Fibroblast of gingiva (primary cell): ENCODE results near the gene CFAP45.

Experiments used
- DNase-seq: peaks from one replicate; pipeline ENCODE4 v3.0.0-alpha.2; 2011; ENCODE audit warnings: low read depth

Gene CFAP45

GRCh38 chr1:159877695-159878444, 22.1 kb downstream of the CFAP45 start:
- DNase-seq, result no peak

- DNase-seq, result no peak
Observed at GRCh38 chr1:159873530-159874143, 26.3 kb downstream of the CFAP45 start.

GRCh38 chr1:159872891-159873290, 27.1 kb downstream of the CFAP45 start:
- DNase-seq, result no peak

DNA sequence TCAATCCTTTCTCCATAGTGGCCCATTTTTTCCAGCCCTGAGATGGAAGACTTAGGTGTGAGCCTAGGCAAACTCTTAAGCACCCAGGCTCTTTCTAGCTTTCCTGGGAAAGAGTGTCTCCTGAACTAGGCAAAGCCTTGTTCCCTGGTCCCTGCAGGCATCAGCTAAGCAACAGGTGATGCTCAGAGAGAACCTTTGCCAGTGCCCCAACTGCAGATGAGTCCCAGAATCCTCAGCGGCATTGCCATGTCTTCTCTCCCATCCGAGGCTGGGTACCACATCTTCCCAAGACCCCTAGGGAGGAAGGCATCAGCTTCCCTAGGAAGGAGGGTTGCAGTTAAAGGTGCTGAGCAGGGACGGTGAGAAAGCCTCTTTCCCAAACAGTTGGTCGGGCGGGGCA, 29.3 kb downstream of the CFAP45 start:
- DNase-seq, result no peak

- no peak for DNase-seq
Observed at GRCh38 chr1:159869607-159870006, 30.4 kb downstream of the CFAP45 start.

- DNase-seq, result peak; percentile 12
Observed at GRCh38 chr1:159869173-159869572, 30.8 kb downstream of the CFAP45 start.

- DNase-seq, result no peak
Observed at GRCh38 chr1:159868766-159869165, 31.2 kb downstream of the CFAP45 start.

DNA sequence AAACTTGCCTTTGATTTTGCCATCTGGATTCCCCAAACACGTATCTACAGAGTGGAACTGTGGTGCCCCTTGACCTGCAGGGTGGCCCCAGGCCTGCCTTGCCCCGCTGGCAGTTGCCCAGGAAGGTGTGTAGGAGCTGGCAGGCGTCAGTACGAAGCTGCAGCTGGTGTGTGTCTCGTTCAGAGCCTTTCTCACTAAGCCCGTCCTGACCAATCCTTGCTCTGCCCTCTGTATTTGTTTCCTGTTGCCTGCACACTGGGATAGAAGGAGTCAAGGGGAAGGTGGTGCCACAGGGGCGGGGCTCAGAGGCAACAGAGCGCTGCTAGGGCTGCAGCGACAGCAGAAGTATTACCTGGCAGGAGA, 32.3 kb downstream of the CFAP45 start:
- DNase-seq, result no peak

DNA sequence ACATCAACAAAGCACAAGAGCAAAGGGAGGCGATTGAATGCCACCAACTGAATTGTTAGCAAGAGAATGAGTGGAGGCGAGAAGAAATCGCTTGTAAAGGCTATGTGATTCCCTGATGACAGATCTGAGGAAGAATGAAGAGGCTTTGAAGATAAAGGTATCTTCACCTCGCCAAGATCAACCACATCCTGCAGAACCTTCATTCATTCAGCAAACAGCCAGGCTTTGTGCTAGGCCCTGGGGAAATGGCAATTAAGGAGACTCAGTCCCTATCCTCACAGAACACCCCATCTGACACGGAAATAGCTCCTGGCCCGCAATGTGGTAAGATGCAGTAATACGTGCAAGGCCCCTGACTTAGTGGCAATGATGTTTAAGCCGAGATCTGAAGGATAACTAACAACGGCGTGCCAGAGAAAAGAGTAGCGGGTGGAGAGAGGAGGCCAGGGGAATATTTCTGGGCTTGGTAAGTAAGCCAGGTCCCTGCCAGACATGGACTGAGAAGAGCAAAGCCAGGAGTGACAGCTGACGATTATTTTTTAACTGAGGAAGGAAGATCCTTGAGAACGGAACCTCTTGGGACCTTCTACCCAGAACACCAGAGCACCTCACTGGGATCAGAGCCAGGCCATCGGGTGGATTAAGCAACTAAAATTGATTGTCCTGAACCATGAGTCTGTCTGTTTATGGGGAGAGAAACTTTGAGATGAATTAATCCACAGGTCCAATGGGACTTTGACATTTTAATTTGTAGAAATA, 32.9 kb downstream of the CFAP45 start:
- DNase-seq, result no peak

DNA sequence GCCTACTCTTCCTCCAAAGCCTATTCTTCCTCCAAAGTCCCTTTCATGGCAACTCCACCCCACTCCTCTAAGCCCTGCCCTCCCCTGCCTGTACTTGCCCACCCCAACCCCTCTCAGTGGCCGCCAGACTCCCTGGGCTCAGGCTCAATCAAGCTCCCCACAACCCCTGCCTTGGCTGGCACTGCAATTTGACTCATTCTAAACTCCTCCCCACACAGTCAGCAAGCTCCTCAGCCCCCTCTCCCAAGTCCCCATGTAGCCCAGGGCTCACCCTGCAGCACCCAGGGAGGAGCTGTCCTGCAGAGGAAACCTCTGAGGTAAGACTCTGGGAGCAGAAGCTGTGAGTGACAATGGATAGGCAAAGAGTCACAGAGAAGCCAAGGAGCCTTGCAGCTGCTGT, 33.9 kb downstream of the CFAP45 start:
- no peak for DNase-seq

DNA sequence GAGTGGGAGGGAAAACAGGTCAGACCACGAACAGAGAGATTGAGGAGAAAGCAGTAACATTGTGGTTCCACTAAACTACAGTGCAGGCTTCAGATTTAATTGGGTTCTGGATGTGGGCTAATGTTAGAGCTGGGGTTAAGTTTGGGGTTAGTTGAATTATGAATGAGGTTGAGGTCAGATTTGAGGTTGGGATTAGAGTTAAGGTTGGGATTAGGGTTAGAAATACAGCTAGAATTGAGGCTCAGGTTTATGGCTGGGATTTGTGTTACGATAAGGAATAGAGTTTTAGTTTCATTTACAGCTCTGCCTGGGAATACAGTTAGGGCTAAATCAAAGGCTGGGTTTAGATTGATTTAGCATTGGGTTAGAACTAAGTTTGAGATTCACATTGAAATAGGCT, 35.7 kb downstream of the CFAP45 start:
- no peak for DNase-seq

DNA sequence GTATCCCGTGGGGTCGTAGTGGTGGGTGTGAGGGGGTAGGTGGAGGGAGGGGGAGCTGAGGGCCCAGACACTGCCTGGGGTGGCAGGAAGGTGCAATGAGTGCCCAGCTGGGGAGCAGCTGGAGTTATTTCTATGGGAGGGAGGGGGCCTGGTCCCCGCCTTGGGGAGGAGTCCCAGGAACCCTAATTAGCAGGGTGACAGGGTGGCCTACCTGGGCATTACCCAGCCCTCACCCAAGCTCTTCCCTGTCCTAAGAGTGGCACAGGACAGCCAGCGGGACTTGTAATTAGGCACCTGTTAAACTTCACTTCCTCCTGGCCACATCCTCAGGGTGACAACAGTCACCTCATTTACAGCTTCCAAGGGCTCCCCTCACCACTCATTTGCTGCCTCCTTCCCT, 37.4 kb downstream of the CFAP45 start, which contains the start of gene VSIG8:
VSIG8 (minus strand) TSS at position 101 of the 400 bp plus-strand sequence. CDS start 136 bp downstream, outside the sequence.
- DNase-seq, result no peak

- no peak for DNase-seq
Observed at GRCh38 chr1:159862031-159862430, 37.9 kb downstream of the CFAP45 start.

- DNase-seq, result no peak
Observed at GRCh38 chr1:159861218-159861617, 38.7 kb downstream of the CFAP45 start.

- DNase-seq, result no peak
Observed at GRCh38 chr1:159860456-159860855, 39.5 kb downstream of the CFAP45 start.

DNA sequence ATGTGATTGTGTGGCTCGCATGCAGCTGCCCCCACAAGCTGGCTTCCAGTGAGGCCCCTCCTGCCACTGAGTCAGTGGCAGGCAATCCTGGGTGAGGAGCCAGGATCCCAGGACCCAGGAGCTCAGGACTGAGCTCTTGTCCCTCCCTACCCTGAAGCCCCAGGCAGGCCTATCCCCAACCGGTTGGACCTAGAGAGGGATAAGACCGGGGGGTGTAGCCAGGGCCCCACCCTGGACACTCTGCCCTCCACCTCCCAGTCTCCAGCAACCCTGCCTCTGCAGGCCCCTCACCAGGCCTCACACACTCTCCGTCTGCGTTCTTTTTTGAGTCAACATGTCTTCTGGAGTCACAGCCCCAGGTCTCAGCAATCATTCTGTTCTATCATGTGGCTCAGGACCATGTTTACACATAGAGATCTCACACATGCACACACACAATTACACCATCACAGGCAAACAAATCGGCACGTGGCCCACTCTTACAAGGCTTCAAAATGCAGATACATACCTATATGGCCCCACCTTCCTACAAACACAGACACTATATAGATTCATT, 40.1 kb downstream of the CFAP45 start:
- DNase-seq, result no peak

GRCh38 chr1:159857889-159858288, 42.1 kb downstream of the CFAP45 start:
- no peak for DNase-seq

- DNase-seq, result no peak
Observed at GRCh38 chr1:159856576-159856975, 43.4 kb downstream of the CFAP45 start.

GRCh38 chr1:159855709-159856108, 44.3 kb downstream of the CFAP45 start:
- DNase-seq, result no peak

DNA sequence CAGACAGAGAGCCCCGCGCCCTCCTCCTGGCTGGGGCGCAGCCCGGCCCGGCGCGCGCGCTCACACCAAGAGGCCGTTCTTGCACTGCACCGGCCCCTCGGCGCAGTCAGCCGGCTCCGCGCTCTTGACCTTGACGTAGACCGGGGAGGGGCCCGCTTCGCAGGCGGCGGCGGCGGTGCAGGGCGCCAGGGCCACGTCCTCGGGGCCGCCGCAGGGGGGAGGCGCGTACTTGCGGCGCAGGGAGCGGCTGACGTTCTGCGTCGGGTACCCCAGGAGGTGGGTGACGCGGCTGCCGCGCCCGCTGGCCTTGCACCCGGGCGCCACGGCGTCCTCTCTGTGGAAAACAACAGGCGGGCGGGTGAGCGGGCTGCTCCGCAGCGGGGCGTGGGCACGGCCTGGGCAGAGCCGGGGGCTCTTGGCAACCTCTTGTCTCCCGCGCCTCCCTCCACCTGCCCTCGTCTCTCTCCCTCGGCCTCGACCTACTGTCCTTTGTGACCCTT, 45.2 kb downstream of the CFAP45 start:
- peak; percentile 92 for DNase-seq

DNA sequence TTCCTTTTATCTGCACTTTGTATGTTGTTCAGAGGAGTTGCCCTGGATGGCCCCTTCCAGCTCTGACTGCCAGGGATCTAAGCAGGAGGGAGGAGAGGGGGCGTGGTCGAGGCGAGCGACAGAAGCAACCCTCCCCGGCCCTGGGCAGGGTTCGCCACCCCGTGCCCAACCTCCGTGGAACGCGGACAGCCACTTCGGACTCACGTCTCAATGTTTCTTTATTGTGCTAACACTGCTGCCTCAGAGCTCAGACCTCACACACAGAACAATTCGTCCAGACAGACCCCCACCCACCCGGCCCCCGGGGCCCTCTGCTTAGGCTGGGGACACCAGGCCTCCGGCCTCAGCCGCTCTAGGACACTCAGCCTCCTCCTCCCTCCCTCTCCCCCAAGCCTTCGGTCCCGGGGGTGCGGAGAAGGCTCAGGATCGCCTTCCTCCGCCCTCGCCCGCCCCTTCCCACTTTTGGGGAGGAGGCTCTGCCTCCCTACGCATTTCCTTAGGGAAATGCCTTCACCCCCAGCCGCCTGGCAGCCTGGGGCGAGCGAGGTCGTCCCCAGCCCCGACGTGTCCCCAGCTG, 45.8 kb downstream of the CFAP45 start:
- peak; percentile 66 for DNase-seq

DNA sequence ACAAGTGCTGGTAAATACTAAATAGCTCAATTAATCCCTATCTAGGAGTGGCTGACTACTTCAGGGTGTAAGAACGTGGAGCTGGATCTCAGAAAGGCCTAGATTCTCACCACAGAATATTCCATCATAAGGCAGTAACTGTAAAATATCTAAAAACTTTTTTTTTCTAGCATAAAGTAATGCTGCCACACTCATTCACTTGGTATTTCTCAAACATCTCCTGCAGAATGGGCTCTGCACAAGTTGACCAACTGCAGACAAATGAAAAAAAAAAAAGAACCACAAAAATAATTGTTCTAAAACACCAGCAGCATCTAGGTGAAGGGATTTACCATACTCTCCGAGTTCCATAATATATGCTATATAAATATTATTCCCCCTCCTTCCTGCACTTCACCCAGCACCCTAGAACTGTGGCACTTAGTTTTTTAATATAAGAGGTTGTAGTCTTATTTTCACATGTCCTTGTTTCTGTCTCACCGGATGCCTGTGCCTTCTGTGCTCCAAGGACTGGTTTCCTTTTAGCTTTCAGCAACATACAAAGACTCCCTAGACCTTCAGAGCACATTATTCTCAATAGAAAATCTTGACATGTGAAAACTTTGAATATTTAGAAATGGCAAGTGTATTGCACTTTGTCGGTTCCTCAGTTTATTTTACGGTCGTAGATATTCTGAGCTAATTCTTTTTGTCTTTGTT, 46.4 kb downstream of the CFAP45 start:
- DNase-seq, result no peak
